AG09319 (cell line): ENCODE results near the gene TMEM41B.
"Not testable (repeated sequence)": the region's sequence is repeated elsewhere in the genome, so short reads cannot be mapped to it uniquely, and the experiment has no call there.

ENCODE experiments used
- DNase-seq: peaks from one replicate; pipeline ENCODE4 v3.0.0-alpha.2; 2010; ENCODE audit warnings: low read depth; ENCODE audit errors: extremely low read depth
- CTCF ChIP-seq: IDR thresholded peaks from 2 replicates; pipeline ENCODE4 v1.5.1; 2011; ENCODE audit warnings: low read depth, mild to moderate bottlenecking, inconsistent platforms, low read length, moderate library complexity

Gene TMEM41B

GRCh38 chr11:9249252-9249651 is 65.1 kb downstream of the TMEM41B start:
- DNase-seq = no peak

GRCh38 chr11:9247863-9248262 is 66.5 kb downstream of the TMEM41B start:
- no peak for TF ChIP-seq CTCF
- no peak for DNase-seq

More at GRCh38 chr11:9249252-9249651, 65.1 kb downstream of the TMEM41B start:
- no peak for TF ChIP-seq CTCF

GRCh38 chr11:9236242-9236641 is 78.2 kb downstream of the TMEM41B start:
- DNase-seq = not testable (repeated sequence)

- no peak for TF ChIP-seq CTCF
These were observed 81.9 kb downstream of the TMEM41B start for GRCh38 chr11:9232482-9232881.

GRCh38 chr11:9231848-9232177 is 82.6 kb downstream of the TMEM41B start:
- no peak for TF ChIP-seq CTCF
- DNase-seq = no peak

More at GRCh38 chr11:9232482-9232881, 81.9 kb downstream of the TMEM41B start:
- DNase-seq = no peak
